ENCODE measurements around the gene QSOX2. TPM values are rescaled to one million over a fixed set of nuclear protein-coding genes. Genes with fewer than 3 reads are reported as not detected.

The QSOX2 gene
- total RNA-seq, 4 donors from 2014 or later: 3.4 to 7.2 (median 5.2) TPM

- H3K9me3 ChIP-seq: no peaks in the 10 kb centered on the region
- 5% methylated on average over 13 of the region's 45 CpGs; no CpG with 5 or more reads in 1 of the 2 donors for WGBS, 2 donors (ENCODE audit: low coverage in 1 of 2)
- no peaks in the 10 kb centered on the region for H3K36me3 ChIP-seq
- H3K27ac ChIP-seq: no peak overlapping the region
- peaks cover 100% of the 10 kb centered on the region for H3K27me3 ChIP-seq
- TF ChIP-seq POLR2AphosphoS5 (IDR thresholded peaks at IDR 0.05): no peak
- H3K4me1 ChIP-seq: peaks cover 0 to 30% (median 3%) of the 10 kb centered on the region in 3 donors
- no peak for ATAC-seq
- H3K4me3 ChIP-seq: no peak overlapping the region
These were observed 51.7 kb downstream of the QSOX2 start for GRCh38 chr9:136193891-136194279.

GRCh38 chr9:136193127-136193890 is 52.3 kb downstream of the QSOX2 start:
- no peaks in the 10 kb centered on the region for H3K9me3 ChIP-seq
- H3K27ac ChIP-seq: no peak overlapping the region
- H3K27me3 ChIP-seq: peaks cover 100% of the 10 kb centered on the region
- ATAC-seq: no peak
- peaks cover 0 to 24% (median 2%) of the 10 kb centered on the region in 3 donors for H3K4me1 ChIP-seq
- no peak overlapping the region for H3K4me3 ChIP-seq
- no peak for TF ChIP-seq CTCF (IDR thresholded peaks at IDR 0.05)
- no peak for TF ChIP-seq POLR2AphosphoS5 (IDR thresholded peaks at IDR 0.05)
- TF ChIP-seq POLR2A (IDR thresholded peaks at IDR 0.05): no peak
- no peak for TF ChIP-seq EP300 (IDR thresholded peaks at IDR 0.05)
- WGBS, 2 donors (ENCODE audit: low coverage in 1 of 2): no CpG with 5 or more reads among the region's 96 CpGs
- H3K36me3 ChIP-seq: no peaks in the 10 kb centered on the region

DNA sequence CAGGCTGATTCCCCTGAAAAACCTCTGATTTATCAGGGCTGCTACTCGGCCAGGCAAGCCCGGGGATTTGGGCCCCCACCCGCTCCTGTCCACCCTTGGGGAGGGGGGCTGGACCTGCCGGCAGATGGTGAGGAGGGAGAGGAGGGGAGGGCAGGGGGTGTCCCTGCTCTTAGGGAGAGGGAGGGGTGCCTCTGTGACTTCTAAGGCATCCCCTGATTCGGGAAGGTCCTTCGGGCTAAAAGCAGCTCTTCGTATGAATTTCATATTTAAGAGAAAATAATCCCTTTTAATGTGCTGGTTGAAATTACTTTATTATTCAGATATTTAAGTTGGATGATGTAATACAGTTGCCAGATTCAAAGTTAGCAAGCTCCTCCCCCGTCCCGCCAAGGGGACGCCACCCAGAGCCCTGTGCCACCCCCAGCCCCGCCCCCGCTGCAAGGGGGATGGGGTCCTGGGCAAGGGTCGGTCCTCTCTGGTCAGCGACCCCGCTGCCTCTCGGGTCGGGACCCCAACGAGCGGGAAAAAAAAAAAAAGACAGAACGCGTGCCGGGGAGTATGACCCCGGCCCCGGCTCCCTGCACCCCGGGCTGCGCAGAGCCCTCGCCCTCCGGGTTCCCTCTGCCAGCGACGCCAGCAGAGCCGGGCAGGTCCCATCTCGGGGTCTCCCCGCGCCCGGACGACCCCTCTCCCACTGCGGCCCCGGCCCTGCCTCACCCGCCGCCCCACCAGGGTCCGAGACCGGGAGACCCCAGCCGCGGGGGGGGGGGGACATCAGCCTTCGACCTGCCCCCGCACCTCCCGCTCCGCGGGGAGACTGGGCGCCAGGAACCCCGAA is 53.1 kb downstream of the QSOX2 start:
- ATAC-seq: no peak
- Histone ChIP-seq H3K27me3 (peaks cover 100% of the 10 kb centered on the region), H3K4me1 (peaks cover 0 to 21% (median 0%) of the 10 kb centered on the region in 3 donors), H3K36me3 (no peaks in the 10 kb centered on the region), H3K4me3 (no peak overlapping the region), H3K27ac (no peak overlapping the region), H3K9me3 (no peaks in the 10 kb centered on the region)
- TF ChIP-seq EP300 (IDR thresholded peaks at IDR 0.05) (no peak), POLR2A (IDR thresholded peaks at IDR 0.05) (no peak), POLR2AphosphoS5 (IDR thresholded peaks at IDR 0.05) (no peak), CTCF (IDR thresholded peaks at IDR 0.05) (no peak)
- WGBS, 2 donors (ENCODE audit: low coverage in 1 of 2): 0 to 4% methylated on average over 8 to 15 of the region's 51 CpGs

GRCh38 chr9:136191960-136192286 is 53.7 kb downstream of the QSOX2 start:
- peaks cover 0 to 21% (median 0%) of the 10 kb centered on the region in 3 donors for H3K4me1 ChIP-seq
- H3K9me3 ChIP-seq: no peaks in the 10 kb centered on the region
- H3K36me3 ChIP-seq: no peaks in the 10 kb centered on the region
- TF ChIP-seq POLR2A (IDR thresholded peaks at IDR 0.05) (no peak), EP300 (IDR thresholded peaks at IDR 0.05) (no peak), CTCF (IDR thresholded peaks at IDR 0.05) (no peak), POLR2AphosphoS5 (IDR thresholded peaks at IDR 0.05) (no peak)
- no peak for ATAC-seq
- no peak overlapping the region for H3K4me3 ChIP-seq
- H3K27me3 ChIP-seq: peaks cover 100% of the 10 kb centered on the region
- H3K27ac ChIP-seq: no peak overlapping the region
- WGBS, 2 donors (ENCODE audit: low coverage in 1 of 2): 3 to 5% methylated on average over 5 to 9 of the region's 9 CpGs

- Histone ChIP-seq H3K27ac (no peak overlapping the region), H3K4me1 (peaks cover 0 to 21% (median 0%) of the 10 kb centered on the region in 3 donors), H3K27me3 (peaks cover 100% of the 10 kb centered on the region), H3K4me3 (no peak overlapping the region), H3K36me3 (no peaks in the 10 kb centered on the region), H3K9me3 (no peaks in the 10 kb centered on the region)
- ATAC-seq: no peak
- TF ChIP-seq CTCF (IDR thresholded peaks at IDR 0.05): no peak
- TF ChIP-seq POLR2AphosphoS5 (IDR thresholded peaks at IDR 0.05): no peak
- no peak for TF ChIP-seq POLR2A (IDR thresholded peaks at IDR 0.05)
- TF ChIP-seq EP300 (IDR thresholded peaks at IDR 0.05): no peak
- 30% methylated on average over 16 of the region's 30 CpGs; no CpG with 5 or more reads in 1 of the 2 donors for WGBS, 2 donors (ENCODE audit: low coverage in 1 of 2)
These were observed 54.3 kb downstream of the QSOX2 start for GRCh38 chr9:136191099-136191959.
